ENCODE results near the gene FUZ.

The FUZ gene

DNA sequence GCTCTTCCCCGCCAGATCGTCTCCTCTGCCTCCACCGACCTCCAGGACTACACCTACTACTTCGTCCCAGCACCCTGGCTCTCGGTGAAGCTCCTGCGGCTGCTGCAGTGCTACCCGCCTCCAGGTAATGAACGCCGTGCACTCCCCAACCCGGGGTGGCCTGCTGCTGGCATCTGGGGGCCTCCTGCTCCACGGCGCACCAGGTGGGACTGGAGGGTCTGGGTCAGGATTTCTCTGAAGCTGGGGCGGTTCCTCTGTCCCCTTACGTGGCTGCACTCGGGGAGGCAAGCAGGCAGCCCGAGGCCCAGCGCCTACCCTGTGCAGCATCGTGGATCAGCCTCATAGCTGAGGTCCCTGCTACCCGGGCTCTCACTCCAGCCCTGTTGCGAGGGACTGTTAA, 17.5 kb downstream of the FUZ start:
- TF ChIP-seq POLR2AphosphoS5 (IDR thresholded peaks at IDR 0.05; ENCODE audit: low read depth, low read length) (no peak), SIN3A (IDR thresholded peaks at IDR 0.05; ENCODE audit: borderline replicate concordance, insufficient read depth, low read length) (no peak), TAF1 (IDR thresholded peaks at IDR 0.05; ENCODE audit: borderline replicate concordance, insufficient read depth, low read length) (no peak), FOXP2 (optimal IDR thresholded peaks at IDR 0.05; ENCODE audit: borderline replicate concordance, extremely low read depth, extremely low read length, insufficient read depth) (no peak)
- TF ChIP-seq, protein P1, sequence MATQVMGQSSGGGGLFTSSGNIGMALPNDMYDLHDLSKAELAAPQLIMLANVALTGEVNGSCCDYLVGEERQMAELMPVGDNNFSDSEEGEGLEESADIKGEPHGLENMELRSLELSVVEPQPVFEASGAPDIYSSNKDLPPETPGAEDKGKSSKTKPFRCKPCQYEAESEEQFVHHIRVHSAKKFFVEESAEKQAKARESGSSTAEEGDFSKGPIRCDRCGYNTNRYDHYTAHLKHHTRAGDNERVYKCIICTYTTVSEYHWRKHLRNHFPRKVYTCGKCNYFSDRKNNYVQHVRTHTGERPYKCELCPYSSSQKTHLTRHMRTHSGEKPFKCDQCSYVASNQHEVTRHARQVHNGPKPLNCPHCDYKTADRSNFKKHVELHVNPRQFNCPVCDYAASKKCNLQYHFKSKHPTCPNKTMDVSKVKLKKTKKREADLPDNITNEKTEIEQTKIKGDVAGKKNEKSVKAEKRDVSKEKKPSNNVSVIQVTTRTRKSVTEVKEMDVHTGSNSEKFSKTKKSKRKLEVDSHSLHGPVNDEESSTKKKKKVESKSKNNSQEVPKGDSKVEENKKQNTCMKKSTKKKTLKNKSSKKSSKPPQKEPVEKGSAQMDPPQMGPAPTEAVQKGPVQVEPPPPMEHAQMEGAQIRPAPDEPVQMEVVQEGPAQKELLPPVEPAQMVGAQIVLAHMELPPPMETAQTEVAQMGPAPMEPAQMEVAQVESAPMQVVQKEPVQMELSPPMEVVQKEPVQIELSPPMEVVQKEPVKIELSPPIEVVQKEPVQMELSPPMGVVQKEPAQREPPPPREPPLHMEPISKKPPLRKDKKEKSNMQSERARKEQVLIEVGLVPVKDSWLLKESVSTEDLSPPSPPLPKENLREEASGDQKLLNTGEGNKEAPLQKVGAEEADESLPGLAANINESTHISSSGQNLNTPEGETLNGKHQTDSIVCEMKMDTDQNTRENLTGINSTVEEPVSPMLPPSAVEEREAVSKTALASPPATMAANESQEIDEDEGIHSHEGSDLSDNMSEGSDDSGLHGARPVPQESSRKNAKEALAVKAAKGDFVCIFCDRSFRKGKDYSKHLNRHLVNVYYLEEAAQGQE (IDR thresholded peaks at IDR 0.05; ENCODE audit: insufficient read depth in 1 of 2, low read depth in 2 of 2, low read length in 2 of 2) = no peak

GRCh38 chr19:49793561-49793840, 19.6 kb downstream of the FUZ start:
- TF ChIP-seq SIN3A (IDR thresholded peaks at IDR 0.05; ENCODE audit: borderline replicate concordance, insufficient read depth, low read length) (no peak), TAF1 (IDR thresholded peaks at IDR 0.05; ENCODE audit: borderline replicate concordance, insufficient read depth, low read length) (no peak), FOXP2 (optimal IDR thresholded peaks at IDR 0.05; ENCODE audit: borderline replicate concordance, extremely low read depth, extremely low read length, insufficient read depth) (no peak), POLR2AphosphoS5 (IDR thresholded peaks at IDR 0.05; ENCODE audit: low read depth, low read length) (no peak)
- TF ChIP-seq, protein P1 (IDR thresholded peaks at IDR 0.05; ENCODE audit: insufficient read depth in 1 of 2, low read depth in 2 of 2, low read length in 2 of 2) = no peak

DNA sequence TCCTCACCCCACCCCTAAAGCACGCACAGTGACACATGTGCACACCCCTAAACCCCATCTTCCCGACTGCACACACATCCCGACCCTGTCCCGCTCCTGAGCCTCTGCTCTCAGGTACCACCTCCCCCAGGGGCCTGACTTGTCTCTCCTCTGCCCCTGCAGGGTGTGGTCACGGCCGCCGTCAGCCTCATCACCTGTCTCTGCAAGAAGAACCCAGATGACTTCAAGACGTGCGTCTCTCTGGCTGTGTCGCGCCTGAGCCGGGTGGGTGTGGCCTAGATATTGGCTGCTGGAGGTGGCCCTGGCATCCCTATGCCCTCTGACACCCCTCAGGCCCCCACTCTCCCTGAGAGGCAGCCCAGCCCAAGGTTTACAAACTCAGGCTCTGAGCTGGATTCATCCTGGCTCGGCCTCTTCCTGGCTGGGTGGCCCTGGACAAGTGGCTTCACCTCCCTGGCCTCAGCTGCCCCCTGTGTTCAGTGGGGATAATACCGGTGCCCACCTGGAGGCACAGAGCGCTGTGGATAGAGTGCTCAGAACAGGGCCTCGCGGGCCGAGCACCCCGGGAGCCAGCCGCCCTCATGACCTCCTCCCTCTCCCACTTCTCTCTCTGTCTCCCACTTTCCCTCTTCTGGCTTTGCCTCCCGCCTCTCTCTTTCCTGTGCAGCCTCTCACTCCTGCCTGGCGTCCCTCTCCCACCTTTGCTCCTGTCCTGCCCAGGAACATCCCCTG, 20.1 kb downstream of the FUZ start:
- TF ChIP-seq SIN3A (IDR thresholded peaks at IDR 0.05; ENCODE audit: borderline replicate concordance, insufficient read depth, low read length) = no peak
- no peak for TF ChIP-seq TAF1 (IDR thresholded peaks at IDR 0.05; ENCODE audit: borderline replicate concordance, insufficient read depth, low read length)
- no peak for TF ChIP-seq POLR2AphosphoS5 (IDR thresholded peaks at IDR 0.05; ENCODE audit: low read depth, low read length)
- TF ChIP-seq, protein P1 (IDR thresholded peaks at IDR 0.05; ENCODE audit: insufficient read depth in 1 of 2, low read depth in 2 of 2, low read length in 2 of 2) = no peak
- no peak for TF ChIP-seq FOXP2 (optimal IDR thresholded peaks at IDR 0.05; ENCODE audit: borderline replicate concordance, extremely low read depth, extremely low read length, insufficient read depth)

- TF ChIP-seq SIN3A (IDR thresholded peaks at IDR 0.05; ENCODE audit: borderline replicate concordance, insufficient read depth, low read length) (no peak), POLR2AphosphoS5 (IDR thresholded peaks at IDR 0.05; ENCODE audit: low read depth, low read length) (no peak), FOXP2 (optimal IDR thresholded peaks at IDR 0.05; ENCODE audit: borderline replicate concordance, extremely low read depth, extremely low read length, insufficient read depth) (no peak), TAF1 (IDR thresholded peaks at IDR 0.05; ENCODE audit: borderline replicate concordance, insufficient read depth, low read length) (no peak)
- TF ChIP-seq, protein P1 (IDR thresholded peaks at IDR 0.05; ENCODE audit: insufficient read depth in 1 of 2, low read depth in 2 of 2, low read length in 2 of 2) = no peak
These were observed 21.2 kb downstream of the FUZ start for GRCh38 chr19:49791776-49792445.
